H9 (cell line): ENCODE results near the gene FHIT. TPM values are rescaled to one million over a fixed set of nuclear protein-coding genes. Genes with fewer than 3 reads are reported as not detected.

Experiments used
- DNase-seq: peaks from one replicate; pipeline ENCODE4 v3.0.0-alpha.2; 2017
- H2AFZ ChIP-seq: one replicate; pipeline ENCODE4 v1.6.1; 2013; ENCODE audit warnings: mild to moderate bottlenecking, low read length, control low read depth, moderate library complexity
- H2AK5ac ChIP-seq: 2 replicates; pipeline ENCODE4 v1.6.1; 2013; ENCODE audit warnings: low read length, control low read depth, mixed read lengths; ENCODE audit not compliant: insufficient read length
- H2BK120ac ChIP-seq: one replicate; pipeline ENCODE4 v1.6.1; 2013; ENCODE audit warnings: low read depth, mild to moderate bottlenecking, low read length, control low read depth, inconsistent platforms; ENCODE audit not compliant: poor library complexity, severe bottlenecking
- H2BK12ac ChIP-seq: 2 replicates; pipeline ENCODE4 v1.6.1; 2013; ENCODE audit warnings: low read length, control low read depth, mixed read lengths, low read depth; ENCODE audit not compliant: insufficient read length
- H2BK15ac ChIP-seq: 2 replicates; pipeline ENCODE4 v1.6.1; 2013; ENCODE audit warnings: low read depth, low read length, control low read depth
- H2BK20ac ChIP-seq: one replicate; pipeline ENCODE4 v1.6.1; 2013; ENCODE audit warnings: low read depth, mild to moderate bottlenecking, low read length, control low read depth, inconsistent platforms; ENCODE audit not compliant: poor library complexity, severe bottlenecking
- H2BK5ac ChIP-seq: 2 replicates; pipeline ENCODE4 v1.6.1; 2013; ENCODE audit warnings: low read length, control low read depth, mixed read lengths; ENCODE audit not compliant: insufficient read length
- H3K14ac ChIP-seq: 2 replicates; pipeline ENCODE4 v1.6.1; 2013; ENCODE audit warnings: low read length, control low read depth; ENCODE audit not compliant: insufficient read depth
- H3K18ac ChIP-seq: 2 replicates; pipeline ENCODE4 v1.6.1; 2013; ENCODE audit warnings: low read depth, mild to moderate bottlenecking, mixed read lengths, low read length, control low read depth; ENCODE audit not compliant: insufficient read length
- H3K23ac ChIP-seq: 2 replicates; pipeline ENCODE4 v1.6.1; 2013; ENCODE audit warnings: low read length, control low read depth, mixed read lengths, low read depth; ENCODE audit not compliant: insufficient read length
- H3K23me2 ChIP-seq: 2 replicates; pipeline ENCODE4 v1.6.1; 2013; ENCODE audit warnings: low read depth, mild to moderate bottlenecking, mixed read lengths, low read length, control low read depth; ENCODE audit not compliant: insufficient read length, poor library complexity, severe bottlenecking
- H3K27ac ChIP-seq: 2 replicates; pipeline ENCODE4 v1.5.1; 2013; ENCODE audit warnings: low read length, control low read depth, mixed read lengths, low read depth; ENCODE audit not compliant: insufficient read length
- H3K27me3 ChIP-seq: 2 replicates; pipeline ENCODE4 v1.6.1; 2013; ENCODE audit warnings: low read length, control low read depth, inconsistent platforms; ENCODE audit not compliant: insufficient read depth
- H3K4ac ChIP-seq: 2 replicates; pipeline ENCODE4 v1.6.1; 2013; ENCODE audit warnings: low read depth, mild to moderate bottlenecking, control low read depth, inconsistent platforms, low read length, moderate library complexity
- H3K4me1 ChIP-seq: 2 replicates; pipeline ENCODE4 v1.6.1; 2013; ENCODE audit warnings: low read length, control low read depth, inconsistent platforms; ENCODE audit not compliant: insufficient read depth
- H3K4me2 ChIP-seq: 2 replicates; pipeline ENCODE4 v1.6.1; 2013; ENCODE audit warnings: low read length, control low read depth, mixed read lengths; ENCODE audit not compliant: insufficient read length, insufficient read depth
- H3K56ac ChIP-seq: 2 replicates; pipeline ENCODE4 v1.6.1; 2013; ENCODE audit warnings: low read depth, mild to moderate bottlenecking, mixed read lengths, low read length, control low read depth; ENCODE audit not compliant: insufficient read length
- H3K79me1 ChIP-seq: 2 replicates; pipeline ENCODE4 v1.6.1; 2013; ENCODE audit warnings: low read depth, mild to moderate bottlenecking, moderate library complexity, low read length, control low read depth, inconsistent platforms; ENCODE audit not compliant: insufficient read depth, poor library complexity, severe bottlenecking
- H3K79me2 ChIP-seq: 2 replicates; pipeline ENCODE4 v1.6.1; 2013; ENCODE audit warnings: low read length, control low read depth, inconsistent platforms; ENCODE audit not compliant: insufficient read depth
- H3K9ac ChIP-seq: 2 replicates; pipeline ENCODE4 v1.6.1; 2013; ENCODE audit warnings: low read length, control low read depth, mixed read lengths; ENCODE audit not compliant: insufficient read length; ENCODE audit errors: extremely low read depth
- H3K9me3 ChIP-seq: one replicate; pipeline ENCODE4 v1.6.1; 2013; ENCODE audit warnings: low read depth, low read length, inconsistent platforms; ENCODE audit not compliant: control insufficient read depth
- H3T11ph ChIP-seq: one replicate; pipeline ENCODE4 v1.6.1; 2013; ENCODE audit warnings: mild to moderate bottlenecking, low read length, control low read depth, inconsistent platforms
- H4K20me1 ChIP-seq: one replicate; pipeline ENCODE4 v1.6.1; 2013; ENCODE audit not compliant: control insufficient read depth, insufficient read length, insufficient read depth
- H4K5ac ChIP-seq: 2 replicates; pipeline ENCODE4 v1.6.1; 2013; ENCODE audit warnings: low read depth, mild to moderate bottlenecking, mixed read lengths, low read length, control low read depth; ENCODE audit not compliant: insufficient read length
- H4K8ac ChIP-seq: replicated peaks from 2 replicates; pipeline ENCODE4 v1.6.1; 2013; ENCODE audit warnings: low read length, control low read depth, mixed read lengths, low read depth; ENCODE audit not compliant: insufficient read length
- H4K91ac ChIP-seq: 2 replicates; pipeline ENCODE4 v1.6.1; 2013; ENCODE audit warnings: low read depth, mild to moderate bottlenecking, moderate library complexity, mixed read lengths, low read length, control low read depth; ENCODE audit not compliant: insufficient read length
- H3K27ac Mint-ChIP-seq, 3 experiments: 2 replicates in 2 of 3; 3 replicates in 1 of 3; pipeline ENCODE4 v1.8.0; 2020 to 2021; ENCODE audit warnings: mixed read lengths in 3 of 3, mild to moderate bottlenecking in 1 of 3, moderate library complexity in 1 of 3
- H3K27me3 Mint-ChIP-seq: 2 replicates; pipeline ENCODE4 v1.8.0; 2021; ENCODE audit warnings: low read depth, mild to moderate bottlenecking, moderate library complexity, mixed read lengths
- H3K36me3 Mint-ChIP-seq, 3 experiments: 2 replicates in 2 of 3; 3 replicates in 1 of 3; pipeline ENCODE4 v1.8.0; 2020 to 2021; ENCODE audit warnings: low read depth in 3 of 3, mixed read lengths in 3 of 3; ENCODE audit not compliant: insufficient read depth in 1 of 3
- H3K4me1 Mint-ChIP-seq, 2 experiments: 2 replicates each; pipeline ENCODE4 v1.8.0; 2020; ENCODE audit warnings: mixed read lengths in 2 of 2
- H3K4me3 Mint-ChIP-seq, 2 experiments: 2 replicates in 1 of 2; 3 replicates in 1 of 2; pipeline ENCODE4 v1.8.0; 2020 to 2021; ENCODE audit warnings: mild to moderate bottlenecking in 2 of 2, mixed read lengths in 2 of 2, moderate library complexity in 1 of 2
- H3K9me3 Mint-ChIP-seq, 2 experiments: 2 replicates in 1 of 2; 3 replicates in 1 of 2; pipeline ENCODE4 v1.8.0; 2020; ENCODE audit warnings: mild to moderate bottlenecking in 2 of 2, mixed read lengths in 2 of 2, moderate library complexity in 1 of 2
- WGBS: extraction: QIAGEN DNeasy Blood & Tissue Kit; methylation state at CpG from one replicate; pipeline ENCODE4 v1.1.7; 2013; ENCODE audit warnings: missing lambda C conversion rate, low lambda C conversion rate, mixed read lengths; ENCODE audit not compliant: insufficient read length; ENCODE audit errors: extremely low coverage; 5-methylcytosine and 5-hydroxymethylcytosine counted together
- total RNA-seq: library from RNA; stranded (reverse); gene quantifications from 2 replicates; pipeline ENCODE4 v1.2.1, GENCODE V29; 2021
- TF ChIP-seq, protein P1 (sequence below): fragments of 200-600 bp; sonication (generic); conservative IDR thresholded peaks from 3 replicates; pipeline ENCODE4 v1.8.0; 2021; ENCODE audit warnings: antibody characterized with exemption, mild to moderate bottlenecking

Gene FHIT
- total RNA-seq, 1 experiment from 2014 or later = 3.0 TPM

DNA sequence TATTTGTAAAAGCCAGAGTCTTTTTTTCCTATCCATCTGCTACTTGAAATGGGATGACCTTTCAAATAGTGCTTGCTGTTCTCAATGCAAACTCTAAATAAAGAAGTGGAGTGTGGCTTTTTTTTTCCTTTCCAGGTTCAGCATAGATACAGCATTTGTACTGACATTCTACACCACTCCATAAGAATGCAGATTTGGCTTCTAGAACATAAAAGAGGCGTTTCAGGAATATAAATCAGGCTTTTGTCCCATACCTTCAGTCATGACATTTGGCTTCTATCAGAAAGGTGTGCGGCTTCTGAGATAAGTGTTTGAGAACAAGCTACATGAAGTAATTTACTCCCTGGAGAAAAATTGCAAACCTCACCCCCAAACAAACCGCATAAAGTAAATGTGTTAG is 553.1 kb downstream of the FHIT start:
- Histone ChIP-seq H2BK12ac (no peak overlapping the region), H4K20me1 (no peaks in the 10 kb centered on the region), H3K79me2 (no peaks in the 10 kb centered on the region), H4K91ac (no peak overlapping the region), H2BK20ac (no peak overlapping the region), H3K23ac (no peak overlapping the region), H2BK120ac (no peak overlapping the region), H2BK5ac (no peak overlapping the region), H2AFZ (no peak overlapping the region), H3K14ac (no peak overlapping the region), H3K56ac (no peak overlapping the region), H3K9ac (no peak overlapping the region), H3K79me1 (no peaks in the 10 kb centered on the region), H3K4me1 (no peaks in the 10 kb centered on the region; the same call in 1 of the 2 replicates), H3T11ph (no peak overlapping the region), H3K4ac (no peak overlapping the region), H4K5ac (no peak overlapping the region), H4K8ac (no peak overlapping the region), H3K9me3 (no peaks in the 10 kb centered on the region), H2AK5ac (no peak overlapping the region), H3K18ac (no peak overlapping the region), H3K4me2 (no peak overlapping the region), H3K23me2 (no peaks in the 10 kb centered on the region), H3K27ac (no peak overlapping the region), H3K27me3 (no peaks in the 10 kb centered on the region), H2BK15ac (no peak overlapping the region)
- DNase-seq = no peak
- TF ChIP-seq, protein P1, sequence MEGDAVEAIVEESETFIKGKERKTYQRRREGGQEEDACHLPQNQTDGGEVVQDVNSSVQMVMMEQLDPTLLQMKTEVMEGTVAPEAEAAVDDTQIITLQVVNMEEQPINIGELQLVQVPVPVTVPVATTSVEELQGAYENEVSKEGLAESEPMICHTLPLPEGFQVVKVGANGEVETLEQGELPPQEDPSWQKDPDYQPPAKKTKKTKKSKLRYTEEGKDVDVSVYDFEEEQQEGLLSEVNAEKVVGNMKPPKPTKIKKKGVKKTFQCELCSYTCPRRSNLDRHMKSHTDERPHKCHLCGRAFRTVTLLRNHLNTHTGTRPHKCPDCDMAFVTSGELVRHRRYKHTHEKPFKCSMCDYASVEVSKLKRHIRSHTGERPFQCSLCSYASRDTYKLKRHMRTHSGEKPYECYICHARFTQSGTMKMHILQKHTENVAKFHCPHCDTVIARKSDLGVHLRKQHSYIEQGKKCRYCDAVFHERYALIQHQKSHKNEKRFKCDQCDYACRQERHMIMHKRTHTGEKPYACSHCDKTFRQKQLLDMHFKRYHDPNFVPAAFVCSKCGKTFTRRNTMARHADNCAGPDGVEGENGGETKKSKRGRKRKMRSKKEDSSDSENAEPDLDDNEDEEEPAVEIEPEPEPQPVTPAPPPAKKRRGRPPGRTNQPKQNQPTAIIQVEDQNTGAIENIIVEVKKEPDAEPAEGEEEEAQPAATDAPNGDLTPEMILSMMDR = no peak
- H3K9me3 Mint-ChIP-seq = peaks cover 0 to 6% of the 10 kb centered on the region in 2 experiments; a peak in 1 of 5 replicates
- no peaks in the 10 kb centered on the region for H3K27me3 Mint-ChIP-seq
- H3K4me1 Mint-ChIP-seq = peaks cover 25 to 26% of the 10 kb centered on the region in 2 experiments
- no CpG with 5 or more reads among the region's 3 CpGs for WGBS
- peak overlapping the region in 2 of 3 experiments; percentile 81 to 95; a peak in 4 of 7 replicates for H3K27ac Mint-ChIP-seq
- H3K36me3 Mint-ChIP-seq = peaks cover 3 to 14% (median 3%) of the 10 kb centered on the region in 3 experiments; a peak in 6 of 7 replicates
- no peak overlapping the region for H3K4me3 Mint-ChIP-seq
